HepG2 (cell line): ENCODE data around the gene LRRC74B. TPM values are rescaled to one million over a fixed set of nuclear protein-coding genes. Genes with fewer than 3 reads are reported as not detected.

ENCODE experiments used
- ATAC-seq: fragments of 200-7000 bp; cut with Tn5 transposase; 3 replicates; pipeline ENCODE4 v1.9.1; 2020; ENCODE audit warnings: mild to moderate bottlenecking, moderate library complexity
- BruUV-seq: library from RNA; stranded (reverse); fragments of 400-500 nt; replicated peaks from 2 replicates; lab custom pipeline; 2021; lab: Mats Ljungman, UMichigan
- CTCF ChIA-PET: fragments of 300-600 bp; formaldehyde crosslinking; extraction: SDS; loops from one replicate; lab custom pipeline; 2021; ENCODE audit warnings: low total read pairs, inconsistent platforms, low intra/inter-chr PET ratio; lab: Yijun Ruan, JAX
- POLR2A ChIA-PET: fragments of 350-600 bp; sonication (Branson Sonifier 250); formaldehyde crosslinking; loops from one replicate; lab custom pipeline; 2020; ENCODE audit warnings: antibody characterized with exemption, inconsistent platforms; lab: Yijun Ruan, JAX
- DNase-seq: peaks from one replicate; pipeline ENCODE4 v3.0.0-alpha.2; 2015; ENCODE audit warnings: low spot score
- FAIRE-seq: peaks from 3 replicates; lab custom pipeline; 2011; peaks lifted over from hg19 to GRCh38; lab: Jason Lieb, UNC
- H2AFZ ChIP-seq: one replicate; pipeline ENCODE4 v1.6.1; 2011; ENCODE audit warnings: low read length, inconsistent platforms
- H3K27ac ChIP-seq: fragments of 300-600 bp; 3 replicates; pipeline ENCODE4 v1.8.0; 2011; ENCODE audit warnings: mixed run types, mild to moderate bottlenecking, mixed read lengths, low read length, inconsistent platforms; ENCODE audit not compliant: insufficient read depth; ENCODE audit errors: extremely low read length
- H3K27me3 ChIP-seq, 2 experiments: fragments of 200-600 bp in 1 of 2; 2 replicates in 1 of 2; 3 replicates in 1 of 2; pipeline versions ENCODE4 v1.6.0 to v1.8.0; 2011; ENCODE audit warnings: low read length in 2 of 2, mild to moderate bottlenecking in 2 of 2, moderate library complexity in 2 of 2, inconsistent platforms in 1 of 2; ENCODE audit not compliant: insufficient read depth in 2 of 2, control insufficient read depth in 1 of 2
- H3K36me3 ChIP-seq, 2 experiments: fragments of 200-600 bp in 1 of 2; replicated peaks in 1 of 2; 2 replicates in 1 of 2; 3 replicates in 1 of 2; pipeline versions ENCODE4 v1.5.1 to v1.8.0; 2011; ENCODE audit warnings: low read length in 2 of 2, inconsistent platforms in 1 of 2; ENCODE audit not compliant: insufficient read depth in 2 of 2, control insufficient read depth in 1 of 2
- H3K4me1 ChIP-seq: 2 replicates; pipeline ENCODE4 v1.5.1; 2012; ENCODE audit warnings: low read length, inconsistent platforms; ENCODE audit not compliant: insufficient read depth
- H3K4me2 ChIP-seq: 2 replicates; pipeline ENCODE4 v1.6.0; 2011; ENCODE audit warnings: low read depth, low read length, inconsistent platforms
- H3K4me3 ChIP-seq, 3 experiments: fragments of 200-600 bp in 1 of 3; sonication (generic), shearing (Covaris generic) in 1 of 3; replicated peaks in 1 of 3; 2 replicates each; pipeline ENCODE4 v1.5.1; 2011 to 2016; ENCODE audit warnings: low read length in 3 of 3, inconsistent platforms in 2 of 3, low read depth in 2 of 3, mild to moderate bottlenecking in 2 of 3, control low read depth in 1 of 3, mixed read lengths in 1 of 3; ENCODE audit not compliant: insufficient read depth in 1 of 3
- H3K79me2 ChIP-seq: one replicate; pipeline ENCODE4 v1.6.1; 2011; ENCODE audit warnings: low read length, inconsistent platforms; ENCODE audit not compliant: insufficient read depth
- H3K9ac ChIP-seq: 2 replicates; pipeline ENCODE4 v1.6.0; 2011; ENCODE audit warnings: mild to moderate bottlenecking, low read depth, low read length, inconsistent platforms; ENCODE audit not compliant: insufficient read depth
- H3K9me3 ChIP-seq: 2 replicates; pipeline ENCODE4 v1.5.1; 2012; ENCODE audit warnings: mild to moderate bottlenecking, low read length
- H4K20me1 ChIP-seq: 2 replicates; pipeline ENCODE4 v1.6.0; 2011; ENCODE audit warnings: inconsistent platforms, mild to moderate bottlenecking, low read length, moderate library complexity; ENCODE audit not compliant: insufficient read depth
- CEBPB ChIP-seq: IDR thresholded peaks from 2 replicates; pipeline ENCODE4 v1.6.1; 2011; ENCODE audit warnings: low read depth, low read length, improper control_type of control experiment, borderline replicate concordance
- WGBS: methylation state at CpG from one replicate; pipeline ENCODE4 v1.1.6; 2017; ENCODE audit warnings: low lambda C conversion rate; 5-methylcytosine and 5-hydroxymethylcytosine counted together
- in situ Hi-C: cut with HindIII; loops from 2 replicates; pipeline ENCODE4 v1.10.0; 2017; ENCODE audit warnings: low pct_unique_long_range_greater_than_20kb; ENCODE audit not compliant: extremely low pct_ligation_motif_present
- intact Hi-C: fragments of 100-400 bp; cut with micrococcal nuclease; formaldehyde crosslinking; loops from one replicate; pipeline ENCODE4 v1.10.0; 2022; ENCODE audit not compliant: unreplicated experiment
- polyA plus RNA-seq, 8 experiments: library from polyadenylated mRNA; depleted of rRNA in 3 of 8; stranded (reverse) in 7 of 8; unstranded in 1 of 8; fragments of >200 nt; fragmentation: Illumina TruSeq in 4 of 8; extraction: Trizol in 4 of 8; gene quantifications; 2 replicates each; pipeline versions ENCODE4 v1.2.1 to v1.2.3, GENCODE V29; 2011 to 2016; ENCODE audit warnings: low read depth in 4 of 8, missing spikeins in 1 of 8, mixed read lengths in 1 of 8; ENCODE audit not compliant: insufficient read depth in 1 of 8
- total RNA-seq, 5 experiments: library from RNA; depleted of rRNA; stranded (reverse); fragments of >200 nt; fragmentation: Illumina TruSeq; extraction: Trizol; gene quantifications; 2 replicates each; pipeline ENCODE4 v1.2.3, GENCODE V29; 2016; ENCODE audit warnings: low read depth in 1 of 5
- TF ChIP-seq, protein P1 (sequence below): sonication (generic); formaldehyde crosslinking; IDR thresholded peaks from 2 replicates; pipeline ENCODE4 v1.5.0; 2020; ENCODE audit warnings: mild to moderate bottlenecking, missing genetic modification reagents
- TF ChIP-seq, protein P2 (sequence below): sonication (generic); formaldehyde crosslinking; IDR thresholded peaks from 2 replicates; pipeline ENCODE4 v1.9.0; 2021; ENCODE audit warnings: missing genetic modification reagents, mild to moderate bottlenecking, borderline replicate concordance

LRRC74B gene
- total and polyA plus RNA-seq, 2 of the 13 experiments (the other 11 are each of a cell fraction or from before 2014, with no cell fraction given) = not detected

DNA sequence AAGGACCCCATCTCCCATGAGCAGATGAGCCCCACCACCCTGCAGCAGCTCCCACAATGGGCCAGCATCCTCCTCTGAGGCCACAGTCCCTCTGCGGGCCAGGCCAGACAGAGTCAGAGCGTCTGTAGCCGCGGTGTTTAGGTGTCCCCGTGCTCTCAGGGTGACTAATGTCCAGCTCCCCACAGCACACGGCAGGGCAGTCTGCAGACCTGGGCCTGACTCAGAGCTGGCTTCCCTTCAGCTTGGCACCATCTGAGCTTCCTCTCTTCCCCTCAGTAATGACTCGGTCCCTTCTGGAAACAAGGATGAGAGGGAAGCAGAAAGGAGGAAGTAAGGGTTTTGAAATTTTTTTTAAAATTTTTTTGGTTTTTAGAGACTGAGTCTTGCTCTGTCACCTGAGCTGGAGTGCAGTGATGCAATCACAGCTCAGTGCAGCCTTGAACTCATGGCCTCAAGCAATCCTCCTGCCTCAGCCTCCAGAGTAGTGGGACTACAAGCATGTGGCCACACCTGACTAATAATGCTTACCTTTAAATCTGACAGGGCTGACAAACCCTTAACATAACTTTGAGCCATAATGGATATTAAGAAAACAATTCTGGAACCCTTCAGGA lies 28.5 kb downstream of the LRRC74B start:
- FAIRE-seq (no peak), DNase-seq (no peak), ATAC-seq (peak; percentile 51; the same call in 2 of the 3 replicates)
- no peaks in the 10 kb centered on the region for H4K20me1 ChIP-seq
- H2AFZ ChIP-seq = no peak overlapping the region
- no TSS peak for BruUV-seq
- TF ChIP-seq CEBPB = peak; percentile 8; the same call in 1 of the 2 replicates
- TF ChIP-seq, protein P1, sequence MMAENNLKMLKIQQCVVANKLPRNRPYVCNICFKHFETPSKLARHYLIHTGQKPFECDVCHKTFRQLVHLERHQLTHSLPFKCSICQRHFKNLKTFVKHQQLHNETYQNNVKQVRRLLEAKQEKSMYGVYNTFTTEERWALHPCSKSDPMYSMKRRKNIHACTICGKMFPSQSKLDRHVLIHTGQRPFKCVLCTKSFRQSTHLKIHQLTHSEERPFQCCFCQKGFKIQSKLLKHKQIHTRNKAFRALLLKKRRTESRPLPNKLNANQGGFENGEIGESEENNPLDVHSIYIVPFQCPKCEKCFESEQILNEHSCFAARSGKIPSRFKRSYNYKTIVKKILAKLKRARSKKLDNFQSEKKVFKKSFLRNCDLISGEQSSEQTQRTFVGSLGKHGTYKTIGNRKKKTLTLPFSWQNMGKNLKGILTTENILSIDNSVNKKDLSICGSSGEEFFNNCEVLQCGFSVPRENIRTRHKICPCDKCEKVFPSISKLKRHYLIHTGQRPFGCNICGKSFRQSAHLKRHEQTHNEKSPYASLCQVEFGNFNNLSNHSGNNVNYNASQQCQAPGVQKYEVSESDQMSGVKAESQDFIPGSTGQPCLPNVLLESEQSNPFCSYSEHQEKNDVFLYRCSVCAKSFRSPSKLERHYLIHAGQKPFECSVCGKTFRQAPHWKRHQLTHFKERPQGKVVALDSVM = peak; percentile 23; the same call in 1 of the 2 replicates
- TF ChIP-seq, protein P2, sequence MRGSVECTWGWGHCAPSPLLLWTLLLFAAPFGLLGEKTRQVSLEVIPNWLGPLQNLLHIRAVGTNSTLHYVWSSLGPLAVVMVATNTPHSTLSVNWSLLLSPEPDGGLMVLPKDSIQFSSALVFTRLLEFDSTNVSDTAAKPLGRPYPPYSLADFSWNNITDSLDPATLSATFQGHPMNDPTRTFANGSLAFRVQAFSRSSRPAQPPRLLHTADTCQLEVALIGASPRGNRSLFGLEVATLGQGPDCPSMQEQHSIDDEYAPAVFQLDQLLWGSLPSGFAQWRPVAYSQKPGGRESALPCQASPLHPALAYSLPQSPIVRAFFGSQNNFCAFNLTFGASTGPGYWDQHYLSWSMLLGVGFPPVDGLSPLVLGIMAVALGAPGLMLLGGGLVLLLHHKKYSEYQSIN (CRISPR knock-in tag) = no peak
- no peak overlapping the region for H3K27ac ChIP-seq
- no peak overlapping the region for H3K4me3 ChIP-seq
- peaks cover 1% of the 10 kb centered on the region for H3K4me1 ChIP-seq
- H3K9ac ChIP-seq = no peak overlapping the region
- ChIA-PET CTCF (no interaction called here), POLR2A (no interaction called here)
- no peaks in the 10 kb centered on the region for H3K79me2 ChIP-seq
- H3K36me3 ChIP-seq = no peaks in the 10 kb centered on the region
- H3K27me3 ChIP-seq = peaks cover 8 to 40% of the 10 kb centered on the region in 2 experiments; a peak in 4 of 5 replicates
- no peaks in the 10 kb centered on the region for H3K9me3 ChIP-seq
- no peak overlapping the region for H3K4me2 ChIP-seq
- WGBS = 14% methylated on average over 5 of the region's 7 CpGs
- intact Hi-C loops (no loop called here), in situ Hi-C loops (no loop called here)
